A204.1 (cell line): ENCODE data around the gene PUDP.

Experiments
- FAIRE-seq: peaks from 2 replicates; lab custom pipeline; 2012; peaks lifted over from hg19 to GRCh38; lab: Jason Lieb, UNC

PUDP gene

GRCh38 chrX:7146703-7147412 is 1.1 kb downstream of the PUDP start:
- no peak for FAIRE-seq

- no peak for FAIRE-seq
Observed at GRCh38 chrX:7146020-7146702, 1.8 kb downstream of the PUDP start.

- no peak for FAIRE-seq
Observed at GRCh38 chrX:7145454-7145853, 2.5 kb downstream of the PUDP start.

- no peak for FAIRE-seq
Observed at GRCh38 chrX:7143941-7144525, 3.9 kb downstream of the PUDP start.

GRCh38 chrX:7143076-7143475 is 4.9 kb downstream of the PUDP start:
- no peak for FAIRE-seq

GRCh38 chrX:7139202-7140081 is 8.5 kb downstream of the PUDP start:
- FAIRE-seq = no peak

- no peak for FAIRE-seq
Observed at GRCh38 chrX:7134981-7135380, 13.0 kb downstream of the PUDP start.

- FAIRE-seq = no peak
Observed at GRCh38 chrX:7133050-7133440, 14.9 kb downstream of the PUDP start.

GRCh38 chrX:7132335-7133049 is 15.5 kb downstream of the PUDP start:
- peak; percentile 29 for FAIRE-seq

GRCh38 chrX:7131621-7132020 is 16.3 kb downstream of the PUDP start:
- no peak for FAIRE-seq

GRCh38 chrX:7127056-7127455 is 20.9 kb downstream of the PUDP start:
- no peak for FAIRE-seq

- FAIRE-seq = no peak
Observed at GRCh38 chrX:7120878-7121219, 27.1 kb downstream of the PUDP start.

GRCh38 chrX:7119950-7120877 is 27.7 kb downstream of the PUDP start:
- FAIRE-seq = no peak

GRCh38 chrX:7117587-7117986 is 30.4 kb downstream of the PUDP start:
- FAIRE-seq = no peak

- no peak for FAIRE-seq
Observed at GRCh38 chrX:7116081-7116480, 31.9 kb downstream of the PUDP start.

GRCh38 chrX:7115557-7115956 is 32.4 kb downstream of the PUDP start:
- FAIRE-seq = no peak

GRCh38 chrX:7112071-7112470 is 35.9 kb downstream of the PUDP start:
- FAIRE-seq = no peak

GRCh38 chrX:7111518-7111917 is 36.4 kb downstream of the PUDP start:
- no peak for FAIRE-seq

- no peak for FAIRE-seq
Observed at GRCh38 chrX:7110821-7111276, 37.1 kb downstream of the PUDP start.

GRCh38 chrX:7109838-7110793 is 37.8 kb downstream of the PUDP start:
- no peak for FAIRE-seq
